ENCODE measurements around the gene TPCN2.

DNA sequence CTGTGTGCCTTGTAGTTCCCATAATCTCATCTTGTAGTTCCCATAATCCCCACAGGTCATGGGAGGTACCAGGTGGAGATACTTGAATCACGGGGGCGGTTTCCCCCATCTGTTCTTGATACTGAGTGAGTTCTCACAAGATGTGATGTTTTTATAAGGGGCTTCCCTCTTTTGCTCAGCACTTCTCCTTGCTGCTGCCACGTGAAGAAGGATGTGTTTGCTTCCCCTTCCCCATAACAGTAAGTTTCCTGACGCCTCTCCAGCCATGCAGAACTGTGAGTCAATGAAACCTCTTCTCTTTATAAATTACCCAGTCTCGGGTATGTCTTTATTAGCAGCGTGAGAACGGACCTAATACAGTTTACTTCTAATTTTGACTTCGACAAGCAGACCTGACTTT is 93.0 kb downstream of the TPCN2 start:
- no peak for TF ChIP-seq POLR2A (IDR thresholded peaks at IDR 0.05)
- TF ChIP-seq, protein P1, sequence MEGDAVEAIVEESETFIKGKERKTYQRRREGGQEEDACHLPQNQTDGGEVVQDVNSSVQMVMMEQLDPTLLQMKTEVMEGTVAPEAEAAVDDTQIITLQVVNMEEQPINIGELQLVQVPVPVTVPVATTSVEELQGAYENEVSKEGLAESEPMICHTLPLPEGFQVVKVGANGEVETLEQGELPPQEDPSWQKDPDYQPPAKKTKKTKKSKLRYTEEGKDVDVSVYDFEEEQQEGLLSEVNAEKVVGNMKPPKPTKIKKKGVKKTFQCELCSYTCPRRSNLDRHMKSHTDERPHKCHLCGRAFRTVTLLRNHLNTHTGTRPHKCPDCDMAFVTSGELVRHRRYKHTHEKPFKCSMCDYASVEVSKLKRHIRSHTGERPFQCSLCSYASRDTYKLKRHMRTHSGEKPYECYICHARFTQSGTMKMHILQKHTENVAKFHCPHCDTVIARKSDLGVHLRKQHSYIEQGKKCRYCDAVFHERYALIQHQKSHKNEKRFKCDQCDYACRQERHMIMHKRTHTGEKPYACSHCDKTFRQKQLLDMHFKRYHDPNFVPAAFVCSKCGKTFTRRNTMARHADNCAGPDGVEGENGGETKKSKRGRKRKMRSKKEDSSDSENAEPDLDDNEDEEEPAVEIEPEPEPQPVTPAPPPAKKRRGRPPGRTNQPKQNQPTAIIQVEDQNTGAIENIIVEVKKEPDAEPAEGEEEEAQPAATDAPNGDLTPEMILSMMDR (IDR thresholded peaks at IDR 0.05) = no peak

All from upper lobe of left lung (tissue), 4 donors.